PFSK-1 (cell line): ENCODE measurements around the gene HOXB2.

Experiments used
- POLR2AphosphoS5 ChIP-seq: IDR thresholded peaks from 2 replicates; pipeline ENCODE4 v1.6.1; 2012; ENCODE audit warnings: low read depth, mild to moderate bottlenecking, control low read depth, low read length, moderate library complexity
- REST ChIP-seq, 2 experiments: IDR thresholded peaks; 2 replicates each; pipeline versions ENCODE4 v1.6.1 to v1.8.0; 2011 to 2012; ENCODE audit warnings: low read depth in 2 of 2, low read length in 2 of 2, control low read depth in 1 of 2, inconsistent platforms in 1 of 2, mild to moderate bottlenecking in 1 of 2, moderate library complexity in 1 of 2; ENCODE audit not compliant: insufficient read depth in 1 of 2
- SIN3A ChIP-seq: IDR thresholded peaks from 2 replicates; pipeline ENCODE4 v1.6.1; 2012; ENCODE audit warnings: mild to moderate bottlenecking, low read length, moderate library complexity, borderline replicate concordance; ENCODE audit not compliant: insufficient read depth

DNA sequence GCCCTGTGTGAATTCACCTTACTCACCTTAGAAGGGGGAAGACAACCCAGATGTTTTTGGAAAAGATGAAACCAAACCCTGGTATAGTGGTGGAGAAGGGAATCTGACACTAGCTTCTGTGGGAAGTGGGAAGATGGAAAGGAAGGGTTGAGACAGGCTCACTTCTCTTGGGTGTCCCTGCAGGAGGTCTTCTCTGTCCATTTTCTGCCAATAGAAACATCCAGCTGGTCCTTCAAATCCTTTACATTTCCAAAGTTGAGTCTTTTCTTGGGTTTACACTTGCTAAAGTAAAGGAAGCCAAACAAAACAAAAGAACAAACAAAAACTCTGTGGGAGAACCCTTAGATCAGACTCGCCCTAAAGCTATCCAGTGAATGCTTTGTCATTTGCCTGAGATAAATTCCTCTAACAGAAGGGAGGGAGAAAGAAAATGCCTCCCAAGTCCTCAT lies 24.3 kb downstream of the HOXB2 start:
- TF ChIP-seq SIN3A, result no peak
- TF ChIP-seq POLR2AphosphoS5, result no peak
- no peak for TF ChIP-seq REST (IDR thresholded peaks at IDR 0.05; ENCODE audit: insufficient read depth in 1 of 2, low read depth in 2 of 2, low read length in 2 of 2)
